Measurements from ENCODE around the gene CRYAB. TPM values are rescaled to one million over a fixed set of nuclear protein-coding genes. Genes with fewer than 3 reads are reported as not detected.

Gene CRYAB, protein sequence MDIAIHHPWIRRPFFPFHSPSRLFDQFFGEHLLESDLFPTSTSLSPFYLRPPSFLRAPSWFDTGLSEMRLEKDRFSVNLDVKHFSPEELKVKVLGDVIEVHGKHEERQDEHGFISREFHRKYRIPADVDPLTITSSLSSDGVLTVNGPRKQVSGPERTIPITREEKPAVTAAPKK
- total RNA-seq: 2.5 and 6.0 TPM in 2 replicates

DNA sequence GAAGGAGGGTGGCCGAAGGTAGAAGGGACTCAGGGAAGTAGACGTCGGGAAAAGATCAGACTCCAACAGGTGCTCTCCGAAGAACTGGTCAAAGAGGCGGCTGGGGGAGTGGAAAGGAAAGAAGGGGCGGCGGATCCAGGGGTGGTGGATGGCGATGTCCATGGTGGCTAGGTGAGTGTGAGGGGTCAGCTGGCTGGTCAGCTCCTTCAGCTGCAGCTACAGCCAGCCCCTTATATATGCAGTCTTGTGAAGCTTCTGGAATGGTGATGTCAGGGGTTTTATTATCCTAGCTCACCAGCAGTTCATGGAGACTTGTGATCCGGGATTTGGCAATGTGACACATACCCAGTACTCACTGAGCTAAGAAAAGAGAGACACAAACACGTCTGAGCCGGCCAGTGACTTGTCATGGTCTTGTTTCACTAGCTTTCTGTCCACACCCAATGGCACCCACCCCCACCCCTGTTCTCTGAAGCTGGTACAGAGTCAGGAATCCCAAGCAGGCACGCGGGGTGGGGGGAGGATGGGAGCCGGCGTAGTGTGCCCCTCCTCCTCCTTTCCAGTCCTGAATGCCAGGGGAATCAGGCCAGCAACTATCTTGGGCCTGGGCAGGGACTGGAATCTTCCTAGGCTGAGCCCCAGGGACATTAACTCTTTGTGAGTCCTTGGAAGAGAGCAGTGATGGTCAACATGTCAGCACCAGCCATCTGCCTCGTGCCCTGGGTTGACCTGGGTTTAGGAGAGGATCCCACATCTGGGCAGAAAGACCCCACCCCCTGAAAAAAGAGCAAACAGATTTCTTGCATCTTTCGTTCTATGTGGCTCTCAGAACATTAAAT lies at the start of gene CRYAB:
Gene CRYAB (minus strand): TSS at position 208 of the 839 bp plus-strand sequence. CDS start 46 bp downstream, at position 162.

DNA sequence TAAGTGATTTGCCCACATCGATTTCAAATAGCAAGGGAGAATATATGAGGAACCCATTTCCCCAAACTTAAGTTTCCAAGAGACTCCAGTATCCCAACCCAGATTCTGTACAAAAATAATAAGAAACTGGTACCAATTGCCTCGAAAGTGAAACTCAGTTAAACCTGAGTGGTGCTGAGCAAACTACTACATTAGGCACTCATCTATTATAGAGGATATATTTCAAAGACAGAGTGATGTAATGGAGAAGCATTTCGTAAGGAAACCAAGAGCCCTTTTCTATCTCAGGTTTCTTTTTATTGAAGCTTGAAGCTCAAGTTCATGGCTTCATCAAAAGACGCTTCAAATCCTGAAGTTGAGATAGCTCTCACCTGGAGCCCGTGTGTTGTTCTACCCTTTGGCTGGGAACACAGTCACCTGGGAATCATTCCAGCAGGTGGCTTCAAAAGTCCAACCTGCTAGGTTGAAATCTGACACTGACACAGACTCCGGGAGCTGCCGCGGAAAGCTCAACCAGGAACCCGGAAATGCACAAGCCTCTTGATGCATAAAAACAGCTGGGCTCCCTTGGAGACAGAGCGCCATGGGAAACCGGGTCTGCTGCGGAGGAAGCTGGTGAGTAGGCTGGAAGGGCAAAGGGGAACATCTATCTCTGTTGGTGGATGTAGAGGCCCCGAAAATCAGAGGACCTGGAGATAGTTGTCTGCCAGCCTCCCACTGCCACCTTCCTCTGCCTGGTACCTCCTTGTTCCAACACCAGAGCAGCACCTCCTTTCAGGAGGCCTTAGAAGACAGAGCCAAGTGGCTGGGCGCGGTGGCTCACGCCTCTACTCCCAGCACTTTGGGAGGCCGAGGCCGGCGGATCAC lies 7.1 kb upstream of the CRYAB start, which contains the start of gene C11orf52:
Gene C11orf52 (plus strand): TSS at position 524 of the 867 bp plus-strand sequence. CDS start 60 bp downstream, at position 584.

DNA sequence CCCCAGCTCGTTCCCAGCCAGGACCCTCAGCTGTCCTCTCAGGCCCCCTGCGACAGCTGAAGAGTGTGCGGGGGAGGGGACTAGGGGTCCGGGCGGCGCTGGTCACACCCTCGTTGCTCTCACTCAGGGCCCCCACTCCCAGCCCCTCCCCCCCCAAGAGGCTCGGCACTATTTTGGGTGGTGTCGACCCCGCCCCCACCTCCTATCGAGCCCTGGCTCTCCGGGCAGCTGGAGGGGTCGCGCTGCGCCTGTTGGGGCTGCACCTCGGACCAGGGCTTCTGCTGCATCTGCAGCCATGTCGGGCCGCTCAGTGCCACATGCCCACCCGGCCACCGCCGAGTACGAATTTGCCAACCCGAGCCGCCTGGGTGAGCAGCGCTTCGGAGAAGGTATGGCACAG lies 965 bp upstream of the CRYAB start, which contains the start of gene HSPB2:
Gene HSPB2 (plus strand): TSS at position 200 of the 400 bp plus-strand sequence. CDS start 96 bp downstream, at position 296.

DNA sequence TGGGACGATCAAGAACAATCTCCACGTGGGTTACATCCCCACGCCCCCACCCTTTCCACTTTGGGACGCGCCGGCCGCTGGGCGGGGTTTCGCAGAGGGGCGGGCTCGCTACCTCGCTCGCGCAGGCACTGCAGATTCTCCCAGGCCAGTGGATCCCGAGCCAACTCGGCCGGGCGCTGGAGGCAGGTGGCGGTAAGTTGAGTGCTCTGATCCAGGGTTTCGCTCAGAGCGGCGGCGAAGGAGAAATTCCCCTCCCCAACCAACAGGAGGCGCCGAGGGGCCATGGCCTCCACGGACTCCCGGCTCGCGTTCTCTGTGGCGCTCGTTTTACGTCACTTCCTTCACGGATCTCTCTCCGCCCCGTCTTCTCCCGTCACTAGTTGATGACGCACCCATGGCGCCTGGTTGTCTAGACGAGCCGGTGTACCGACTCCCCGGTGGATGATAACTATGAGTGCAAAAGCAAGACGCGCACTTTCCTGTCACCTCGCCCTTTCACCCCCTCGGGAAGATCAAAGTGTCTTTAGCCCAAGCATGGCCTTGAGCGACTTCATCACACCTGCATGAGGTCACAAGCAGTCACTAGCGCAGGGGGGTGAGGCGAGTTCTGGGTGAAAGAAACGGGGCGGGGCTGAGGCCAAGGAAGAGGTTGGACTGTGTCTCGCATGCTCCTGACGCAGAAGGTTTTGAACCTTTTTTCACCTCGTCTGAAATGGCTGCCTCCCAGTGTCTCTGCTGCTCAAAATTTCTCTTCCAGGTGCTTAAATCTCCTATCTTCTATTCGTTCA lies 32.5 kb downstream of the CRYAB start, which contains the start of the genes CFAP68 and FDXACB1:
Gene CFAP68 (plus strand): TSS at position 693 of the 788 bp plus-strand sequence. CDS start 20 bp downstream, at position 713.
Gene FDXACB1 (minus strand): TSS at position 317 of the 788 bp plus-strand sequence. CDS start 33 bp downstream, at position 284.

DNA sequence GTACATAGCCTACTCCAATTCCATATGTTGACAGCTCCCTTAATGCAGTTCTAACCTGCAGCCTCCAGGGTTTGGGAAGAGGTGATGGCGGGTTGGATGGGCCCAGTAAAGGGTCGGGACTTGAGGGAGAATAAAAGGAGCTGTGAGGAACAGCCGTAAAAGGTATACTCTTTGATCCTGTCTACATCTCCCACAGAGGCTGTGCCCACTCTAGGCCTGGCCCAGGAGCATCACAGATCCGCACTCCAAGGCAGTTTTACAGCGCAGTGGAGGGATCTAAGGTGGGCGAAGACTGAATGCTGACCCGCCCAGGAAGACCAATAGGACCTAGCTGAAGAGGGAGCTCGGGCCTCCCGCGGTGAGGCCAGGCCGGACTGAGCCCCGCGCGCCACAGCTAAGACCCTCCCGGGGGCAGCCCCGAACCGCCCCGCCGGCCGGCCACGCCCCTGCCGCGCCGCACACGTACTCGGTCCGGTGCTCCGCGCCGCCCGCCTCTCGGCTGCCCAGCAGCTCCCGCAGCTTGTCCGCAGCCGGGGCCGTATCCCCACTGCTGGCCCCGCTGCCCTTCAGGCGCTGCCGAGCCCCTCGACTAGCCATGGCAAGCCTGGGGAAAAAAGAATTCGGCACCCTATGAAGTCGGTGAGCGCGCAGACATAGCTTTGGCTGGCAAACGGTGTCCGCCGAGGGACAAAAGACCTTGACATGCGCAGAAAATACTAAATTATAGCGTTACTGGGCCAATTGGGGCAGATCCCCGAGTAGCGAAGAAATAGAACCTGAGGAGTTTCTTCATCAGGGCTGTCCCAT lies 40.5 kb downstream of the CRYAB start, which contains the start of gene ALG9:
Gene ALG9 (minus strand): TSS at position 696 of the 807 bp plus-strand sequence. CDS start 99 bp downstream, at position 597.

Other genes with a start within 250 kb of the CRYAB start
- 33.5 and 51.5 TPM in 2 replicates for gene PPP2R1B, start 145.4 kb downstream of the CRYAB start, total RNA-seq
- gene ALG9, start 40.2 kb downstream of the CRYAB start, total RNA-seq: 39.1 and 39.3 TPM in 2 replicates
- gene FDXACB1, start 32.6 kb downstream of the CRYAB start, total RNA-seq: 2.7 and 4.2 TPM in 2 replicates
- gene CFAP68, start 32.2 kb downstream of the CRYAB start, total RNA-seq: 7.0 and 9.0 TPM in 2 replicates
- 0.25 TPM in 1 of 2 replicates, not detected in the other for gene HSPB2, start 964 bp upstream of the CRYAB start, total RNA-seq
- 0.11 and 0.25 TPM in 2 replicates for gene C11orf52, start 7.1 kb upstream of the CRYAB start, total RNA-seq
- gene DIXDC1, start 25.6 kb upstream of the CRYAB start, total RNA-seq: 9.3 and 16.0 TPM in 2 replicates
- gene DLAT, start 113.6 kb upstream of the CRYAB start, total RNA-seq: 29.6 and 46.5 TPM in 2 replicates
- gene PIH1D2, start 162.2 kb upstream of the CRYAB start, total RNA-seq: 0.87 and 2.2 TPM in 2 replicates
- 25.7 and 25.9 TPM in 2 replicates for gene NKAPD1, start 162.5 kb upstream of the CRYAB start, total RNA-seq
- 34.0 and 38.1 TPM in 2 replicates for gene TIMM8B, start 175.0 kb upstream of the CRYAB start, total RNA-seq
- gene SDHD, start 175.1 kb upstream of the CRYAB start, total RNA-seq: 127 and 142 TPM in 2 replicates